Measurements from ENCODE around the gene ADAM8.
"Not testable (repeated sequence)": the region's sequence is repeated elsewhere in the genome, so short reads cannot be mapped to it uniquely, and the experiment has no call there.

ADAM8 gene

GRCh38 chr10:133276435-133277201 is at the start of gene ADAM8:
ADAM8 (minus strand) TSS chr10:133276868; CDS start chr10:133276817, 51 bp downstream.
- peak; percentile 73 for DNase-seq (ENCODE audit: low spot score)

DNA sequence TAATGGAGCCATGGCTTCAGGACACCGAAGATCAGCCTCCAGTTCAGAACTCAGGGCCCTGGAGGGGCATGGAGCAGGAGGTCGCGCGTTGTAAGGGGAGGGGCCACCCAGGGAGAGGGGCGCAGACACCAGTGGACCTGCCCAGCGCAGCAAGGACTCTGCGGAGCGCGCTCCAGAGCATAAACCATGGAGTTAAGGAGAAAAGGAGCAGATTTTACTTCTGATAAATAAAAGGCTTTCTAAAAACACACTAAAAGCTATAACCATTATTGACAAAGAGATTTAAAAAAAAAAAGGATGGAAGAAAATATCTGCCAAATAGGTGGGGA is 49.5 kb upstream of the ADAM8 start:
- no peak for DNase-seq (ENCODE audit: low spot score)

- DNase-seq (ENCODE audit: low spot score): no peak
Observed at GRCh38 chr10:133325440-133326222, 49.0 kb upstream of the ADAM8 start.

- no peak for DNase-seq (ENCODE audit: low spot score)
Observed at GRCh38 chr10:133324857-133325260, 48.2 kb upstream of the ADAM8 start.

GRCh38 chr10:133324198-133324792 is 47.6 kb upstream of the ADAM8 start:
- DNase-seq (ENCODE audit: low spot score): peak; percentile 77

- not testable (repeated sequence) for DNase-seq (ENCODE audit: low spot score)
Observed at GRCh38 chr10:133322064-133322709, 45.5 kb upstream of the ADAM8 start.

- DNase-seq (ENCODE audit: low spot score): not testable (repeated sequence)
Observed at GRCh38 chr10:133320852-133321422, 44.3 kb upstream of the ADAM8 start.

DNA sequence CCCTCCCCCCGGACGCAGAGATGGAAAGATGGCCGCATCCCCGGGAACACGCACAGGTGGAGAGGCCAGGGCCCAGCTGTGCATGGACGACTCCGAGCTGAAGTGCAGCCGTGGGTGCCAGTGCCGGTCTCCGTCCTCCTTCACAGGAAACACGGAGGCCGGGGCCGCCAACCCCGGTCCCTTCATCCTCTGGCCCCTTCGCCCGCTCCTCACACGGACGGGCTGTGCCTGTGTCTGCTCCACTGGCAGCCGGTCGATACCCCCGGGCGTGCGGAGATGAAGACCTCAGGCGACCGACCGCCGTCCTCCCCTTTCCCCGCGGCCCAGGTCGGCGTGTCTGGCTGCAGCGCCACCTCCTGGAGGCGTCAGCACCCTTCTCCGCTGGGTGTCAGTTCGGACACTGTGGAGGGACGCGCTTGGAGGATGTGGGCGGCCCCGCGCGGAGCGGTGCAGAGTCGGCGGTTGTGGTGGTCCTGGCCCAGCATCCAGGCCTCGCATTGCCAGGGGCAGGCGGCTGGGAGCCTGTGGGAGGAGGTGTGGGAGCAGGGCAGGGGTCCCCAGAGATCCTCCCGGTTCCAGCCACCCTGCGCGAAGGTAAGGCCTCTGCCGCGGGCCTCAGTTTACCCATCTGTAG is 41.9 kb upstream of the ADAM8 start:
- DNase-seq (ENCODE audit: low spot score): peak; percentile 74

- no peak for DNase-seq (ENCODE audit: low spot score)
Observed at GRCh38 chr10:133316732-133317131, 40.1 kb upstream of the ADAM8 start.

DNA sequence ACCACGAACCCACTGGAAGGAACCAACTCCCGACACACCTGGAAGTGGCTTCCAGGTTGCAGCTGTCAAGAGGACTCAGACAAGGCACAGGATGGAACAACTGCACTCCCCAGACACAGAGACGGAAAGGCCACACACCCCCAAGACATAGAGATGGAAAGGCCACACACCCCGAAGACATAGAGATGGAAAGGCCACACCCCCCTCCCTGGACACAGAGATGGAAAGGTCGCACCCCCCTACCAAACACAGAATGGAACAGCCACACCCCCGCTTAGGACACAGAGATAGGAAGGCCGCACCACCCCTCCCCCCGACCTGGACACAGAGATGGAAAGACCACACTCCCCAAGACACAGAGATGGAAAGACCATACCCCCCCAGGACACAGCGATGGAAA is 39.6 kb upstream of the ADAM8 start:
- no peak for DNase-seq (ENCODE audit: low spot score)

DNA sequence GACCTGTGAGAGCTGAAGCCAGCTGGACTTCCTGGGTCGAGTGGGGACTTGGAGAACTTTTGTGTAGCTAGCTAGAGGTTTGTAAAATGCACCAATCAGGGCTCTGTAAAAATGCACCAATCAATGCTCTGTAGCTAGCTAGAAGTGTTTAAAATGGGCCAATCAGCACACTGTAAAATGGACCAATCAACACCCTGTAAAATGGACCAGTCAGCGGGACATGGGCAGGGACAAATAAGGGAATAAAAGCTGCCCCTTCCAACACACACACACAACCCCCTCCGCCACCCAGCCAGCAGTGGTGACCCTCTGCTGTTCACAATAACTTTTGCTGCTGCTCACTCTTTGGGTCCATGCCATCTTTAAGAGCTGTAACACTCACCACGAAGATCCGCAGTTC is 39.2 kb upstream of the ADAM8 start:
- DNase-seq (ENCODE audit: low spot score): no peak

GRCh38 chr10:133314911-133315310 is 38.2 kb upstream of the ADAM8 start:
- DNase-seq (ENCODE audit: low spot score): no peak

DNA sequence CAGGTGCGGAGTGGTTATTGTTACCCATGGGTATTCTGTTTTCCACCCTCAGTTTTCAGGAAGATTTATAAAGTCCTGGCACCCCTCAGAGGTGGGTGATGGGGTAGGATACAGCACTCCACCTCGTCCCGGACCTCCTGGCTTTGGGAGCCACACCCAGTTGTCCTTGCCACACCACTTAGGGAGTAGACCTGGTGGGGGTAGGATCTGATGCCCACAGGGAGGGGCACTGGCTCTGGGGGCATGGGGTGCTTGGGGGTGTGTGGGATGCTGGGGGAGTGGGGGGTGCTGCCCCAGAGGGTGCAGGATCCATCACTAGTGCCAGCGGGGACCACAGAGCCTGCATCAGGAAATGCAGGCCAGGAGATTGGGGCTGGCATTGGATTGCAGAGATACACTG is 36.5 kb upstream of the ADAM8 start:
- no peak for DNase-seq (ENCODE audit: low spot score)

DNA sequence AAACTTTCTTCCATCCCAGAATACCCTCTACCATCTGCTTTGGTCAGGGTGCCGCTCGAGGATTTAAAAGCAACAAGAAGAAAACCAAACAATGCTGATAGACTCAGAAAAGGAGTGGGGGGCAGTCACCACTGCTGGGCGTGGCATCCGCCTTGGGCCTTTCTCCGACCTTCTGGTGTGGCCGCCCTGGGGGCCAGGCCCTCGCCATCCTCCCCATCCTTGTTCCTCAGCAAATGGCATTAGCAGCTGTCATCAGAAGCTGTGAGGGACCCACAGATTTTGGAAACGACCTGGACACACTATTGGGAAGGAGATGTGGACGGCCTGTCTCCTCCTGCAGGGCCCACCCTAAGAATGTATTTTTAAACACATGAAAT is 36.1 kb upstream of the ADAM8 start:
- DNase-seq (ENCODE audit: low spot score): no peak

- no peak for DNase-seq (ENCODE audit: low spot score)
Observed at GRCh38 chr10:133312016-133312768, 35.5 kb upstream of the ADAM8 start.

DNA sequence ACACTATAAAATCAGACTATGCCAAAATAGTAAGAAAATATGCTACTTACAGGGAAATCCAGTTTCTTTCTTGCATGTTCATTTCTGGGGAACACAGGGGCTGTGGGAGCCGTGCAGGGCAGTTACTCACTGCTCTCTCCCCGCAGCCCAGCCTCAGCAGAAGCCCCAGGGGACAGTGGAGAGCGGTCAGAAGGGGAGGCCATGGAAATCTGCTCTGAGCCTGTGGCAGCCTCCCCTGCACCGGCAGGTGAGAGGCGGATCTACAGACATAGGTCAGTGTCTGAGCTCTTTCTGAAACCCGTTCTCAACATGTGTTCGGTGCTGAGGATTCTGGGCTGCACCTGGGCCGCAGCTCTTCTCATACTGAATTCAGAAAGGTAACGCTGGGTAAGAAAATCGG is 34.9 kb upstream of the ADAM8 start:
- no peak for DNase-seq (ENCODE audit: low spot score)

GRCh38 chr10:133310789-133311188 is 34.1 kb upstream of the ADAM8 start:
- DNase-seq (ENCODE audit: low spot score): no peak

DNA sequence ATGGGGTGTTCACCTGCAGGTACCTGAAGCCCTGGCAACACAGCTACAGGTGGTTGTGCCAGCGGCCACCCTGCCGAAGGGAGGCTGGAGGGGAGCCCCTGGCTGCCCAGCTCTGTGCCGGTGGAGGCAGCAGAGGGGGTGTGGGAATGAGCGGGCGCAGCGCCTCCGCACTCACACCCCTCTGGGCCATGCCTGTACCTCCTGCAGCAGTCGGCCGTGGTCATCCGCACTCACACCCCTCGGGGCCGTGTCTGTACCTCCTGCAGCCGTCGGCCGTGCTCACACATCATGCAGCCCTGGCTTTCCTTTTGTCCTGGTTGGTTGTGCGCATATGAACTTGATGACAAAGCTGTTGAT is 33.7 kb upstream of the ADAM8 start:
- no peak for DNase-seq (ENCODE audit: low spot score)

DNA sequence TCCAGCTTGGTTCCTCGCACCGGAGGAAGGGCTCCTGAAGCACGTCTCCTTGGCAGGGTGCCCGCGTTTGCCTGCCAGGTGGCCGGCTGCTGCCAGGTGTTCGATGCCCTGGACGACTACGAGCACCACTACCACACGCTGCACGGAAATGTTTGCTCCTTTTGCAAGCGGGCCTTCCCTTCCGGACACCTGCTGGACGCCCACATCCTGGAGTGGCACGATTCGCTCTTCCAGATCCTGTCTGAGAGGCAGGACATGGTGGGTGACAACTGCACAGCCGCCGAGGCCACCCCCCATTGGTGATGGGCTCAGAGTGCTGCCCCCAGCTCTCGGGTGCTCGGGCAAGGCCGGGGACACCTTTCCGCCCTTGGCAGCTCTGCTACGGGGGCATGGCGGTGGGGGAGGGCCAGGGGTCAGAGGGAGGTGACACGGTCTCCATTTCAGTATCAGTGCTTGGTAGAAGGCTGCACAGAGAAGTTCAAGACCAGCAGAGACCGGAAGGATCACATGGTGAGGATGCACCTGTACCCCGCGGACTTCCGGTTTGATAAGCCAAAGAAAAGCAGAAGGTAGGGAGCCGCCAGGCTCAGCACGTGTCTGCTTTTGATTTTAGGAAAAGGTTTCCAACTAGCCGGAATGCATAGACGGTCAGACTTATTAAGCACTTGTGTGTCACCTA is 33.2 kb upstream of the ADAM8 start:
- DNase-seq (ENCODE audit: low spot score): no peak

DNA sequence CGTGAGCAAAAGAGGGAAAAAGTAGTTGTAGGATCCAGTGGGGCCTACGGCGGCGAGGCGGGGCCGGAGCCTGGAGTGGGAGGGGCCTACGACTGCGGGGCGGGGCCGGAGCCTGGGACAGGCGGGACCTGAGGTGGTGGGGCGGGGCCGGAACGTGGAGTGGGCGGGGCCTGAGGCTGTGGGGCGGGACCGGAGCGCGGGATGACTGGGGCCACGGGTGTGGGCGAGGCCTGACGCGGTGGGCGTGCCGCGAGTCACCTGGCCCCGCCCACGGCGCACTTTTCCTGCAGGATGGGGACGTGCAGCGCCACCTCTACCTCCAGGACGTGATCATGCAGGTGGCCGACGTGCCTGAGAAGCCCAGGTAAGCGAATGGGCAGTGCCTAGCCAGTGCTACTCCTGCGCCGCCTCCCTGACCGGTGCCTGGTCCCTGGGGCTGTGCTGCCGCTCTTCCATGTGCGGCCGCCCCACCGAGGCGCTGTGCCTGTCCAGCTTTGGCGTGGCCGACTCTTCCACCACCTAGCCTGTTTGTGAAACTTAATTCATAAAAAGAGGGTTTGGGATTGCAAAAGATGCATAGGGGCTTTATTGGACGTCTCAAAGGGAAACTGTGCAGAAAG is 32.5 kb upstream of the ADAM8 start:
- DNase-seq (ENCODE audit: low spot score): peak; percentile 99
